ENCODE data around the gene LVRN. TPM values are rescaled to one million over a fixed set of nuclear protein-coding genes. Genes with fewer than 3 reads are reported as not detected.

LVRN gene
- polyA plus RNA-seq, 3 donors from 2014 or later, result not detected

GRCh38 chr5:115941051-115941675 lies 21.1 kb upstream of the LVRN start:
- DNase-seq, result no peak
- Mint-ChIP-seq H3K36me3 (no peaks in the 10 kb centered on the region), H3K4me1 (no peaks in the 10 kb centered on the region), H3K27me3 (ENCODE audit: low read depth in 3 of 3) (peaks cover 0 to 6% (median 2%) of the 10 kb centered on the region in 3 donors), H3K9me3 (peaks cover 0 to 7% (median 0%) of the 10 kb centered on the region in 6 donors), H3K4me3 (no peak overlapping the region), H3K27ac (no peak overlapping the region)

- no peak overlapping the region for H3K4me3 Mint-ChIP-seq
These were observed 17.8 kb upstream of the LVRN start for GRCh38 chr5:115944501-115944900.

GRCh38 chr5:115946655-115947054 lies 15.6 kb upstream of the LVRN start:
- no peak overlapping the region for H3K27ac Mint-ChIP-seq
- peaks cover 2 to 5% (median 4%) of the 10 kb centered on the region in 3 donors for H3K27me3 Mint-ChIP-seq (ENCODE audit: low read depth in 3 of 3)
- no peaks in the 10 kb centered on the region for H3K4me1 Mint-ChIP-seq

More at GRCh38 chr5:115944501-115944900, 17.8 kb upstream of the LVRN start:
- H3K27ac Mint-ChIP-seq, result no peak overlapping the region
- H3K36me3 Mint-ChIP-seq, result no peaks in the 10 kb centered on the region
- H3K4me1 Mint-ChIP-seq, result no peaks in the 10 kb centered on the region
- H3K9me3 Mint-ChIP-seq, result peaks cover 0 to 7% (median 0%) of the 10 kb centered on the region in 6 donors
- H3K27me3 Mint-ChIP-seq (ENCODE audit: low read depth in 3 of 3), result peaks cover 2 to 6% (median 5%) of the 10 kb centered on the region in 3 donors
- no peak for DNase-seq

GRCh38 chr5:115947260-115947659 lies 15.0 kb upstream of the LVRN start:
- Mint-ChIP-seq H3K27me3 (ENCODE audit: low read depth in 3 of 3) (peaks cover 2 to 5% (median 4%) of the 10 kb centered on the region in 3 donors), H3K27ac (no peak overlapping the region), H3K4me1 (no peaks in the 10 kb centered on the region), H3K9me3 (peaks cover 0 to 2% (median 0%) of the 10 kb centered on the region in 6 donors), H3K36me3 (no peaks in the 10 kb centered on the region), H3K4me3 (no peak overlapping the region)
- DNase-seq, result no peak

More at GRCh38 chr5:115946655-115947054, 15.6 kb upstream of the LVRN start:
- Mint-ChIP-seq H3K4me3 (no peak overlapping the region), H3K9me3 (peaks cover 0 to 2% (median 0%) of the 10 kb centered on the region in 6 donors), H3K36me3 (no peaks in the 10 kb centered on the region)
- DNase-seq, result no peak

- no peaks in the 10 kb centered on the region for H3K36me3 Mint-ChIP-seq
- H3K9me3 Mint-ChIP-seq, result peaks cover 0 to 2% (median 0%) of the 10 kb centered on the region in 6 donors
- peaks cover 2 to 5% (median 4%) of the 10 kb centered on the region in 3 donors for H3K27me3 Mint-ChIP-seq (ENCODE audit: low read depth in 3 of 3)
- H3K4me1 Mint-ChIP-seq, result no peaks in the 10 kb centered on the region
- no peak overlapping the region for H3K27ac Mint-ChIP-seq
- H3K4me3 Mint-ChIP-seq, result no peak overlapping the region
- DNase-seq, result no peak
These were observed 14.2 kb upstream of the LVRN start for GRCh38 chr5:115948091-115948534.

GRCh38 chr5:115949096-115949495 lies 13.2 kb upstream of the LVRN start:
- Mint-ChIP-seq H3K27me3 (ENCODE audit: low read depth in 3 of 3) (peaks cover 4 to 5% (median 5%) of the 10 kb centered on the region in 3 donors), H3K36me3 (no peaks in the 10 kb centered on the region), H3K4me1 (no peaks in the 10 kb centered on the region), H3K9me3 (peaks cover 0 to 2% (median 0%) of the 10 kb centered on the region in 6 donors), H3K4me3 (no peak overlapping the region), H3K27ac (no peak overlapping the region)
- no peak for DNase-seq

GRCh38 chr5:115952588-115952987 lies 9.7 kb upstream of the LVRN start:
- Mint-ChIP-seq H3K4me1 (no peaks in the 10 kb centered on the region), H3K4me3 (no peak overlapping the region), H3K27me3 (ENCODE audit: low read depth in 3 of 3) (peaks cover 0 to 3% (median 3%) of the 10 kb centered on the region in 3 donors), H3K27ac (no peak overlapping the region), H3K36me3 (no peaks in the 10 kb centered on the region), H3K9me3 (peaks cover 0 to 3% (median 0%) of the 10 kb centered on the region in 6 donors)
- no peak for DNase-seq

- Mint-ChIP-seq H3K27me3 (ENCODE audit: low read depth in 3 of 3) (peaks cover 0 to 6% (median 3%) of the 10 kb centered on the region in 3 donors), H3K4me1 (no peaks in the 10 kb centered on the region), H3K4me3 (no peak overlapping the region), H3K36me3 (no peaks in the 10 kb centered on the region), H3K9me3 (peaks cover 0 to 3% (median 0%) of the 10 kb centered on the region in 6 donors), H3K27ac (no peak overlapping the region)
- no peak for DNase-seq
These were observed 8.1 kb upstream of the LVRN start for GRCh38 chr5:115954144-115954543.

- Mint-ChIP-seq H3K27me3 (ENCODE audit: low read depth in 3 of 3) (peaks cover 6 to 11% (median 6%) of the 10 kb centered on the region in 3 donors), H3K4me3 (no peak overlapping the region), H3K36me3 (no peaks in the 10 kb centered on the region), H3K9me3 (peaks cover 0 to 5% (median 0%) of the 10 kb centered on the region in 6 donors), H3K27ac (no peak overlapping the region), H3K4me1 (no peaks in the 10 kb centered on the region)
- no peak for DNase-seq
These were observed 5.3 kb upstream of the LVRN start for GRCh38 chr5:115956957-115957356.

GRCh38 chr5:115961381-115962238 lies 665 bp upstream of the LVRN start:
- Mint-ChIP-seq H3K36me3 (peaks cover 0 to 3% (median 0%) of the 10 kb centered on the region in 3 donors), H3K27ac (no peak overlapping the region), H3K27me3 (ENCODE audit: low read depth in 3 of 3) (peaks cover 11 to 32% (median 18%) of the 10 kb centered on the region in 3 donors), H3K4me1 (peaks cover 0 to 6% of the 10 kb centered on the region in 2 donors), H3K9me3 (peaks cover 0 to 5% (median 0%) of the 10 kb centered on the region in 6 donors), H3K4me3 (no peak overlapping the region)
- DNase-seq, result no peak

GRCh38 chr5:115962565-115963402 lies 509 bp downstream of the LVRN start:
- no peak overlapping the region for H3K27ac Mint-ChIP-seq
- peaks cover 0 to 6% of the 10 kb centered on the region in 2 donors for H3K4me1 Mint-ChIP-seq
- peaks cover 0 to 3% (median 0%) of the 10 kb centered on the region in 3 donors for H3K36me3 Mint-ChIP-seq
- peak in 1 of 3 donors; percentile 2 for DNase-seq
- no peak overlapping the region for H3K4me3 Mint-ChIP-seq
- peaks cover 0 to 5% (median 0%) of the 10 kb centered on the region in 6 donors for H3K9me3 Mint-ChIP-seq
- peaks cover 11 to 32% (median 18%) of the 10 kb centered on the region in 3 donors for H3K27me3 Mint-ChIP-seq (ENCODE audit: low read depth in 3 of 3)

GRCh38 chr5:115963566-115963965 lies 1.3 kb downstream of the LVRN start:
- Mint-ChIP-seq H3K27me3 (ENCODE audit: low read depth in 3 of 3) (peaks cover 13 to 30% (median 18%) of the 10 kb centered on the region in 3 donors), H3K27ac (no peak overlapping the region), H3K4me3 (no peak overlapping the region), H3K36me3 (peaks cover 0 to 3% (median 0%) of the 10 kb centered on the region in 3 donors), H3K4me1 (peaks cover 0 to 6% of the 10 kb centered on the region in 2 donors), H3K9me3 (peaks cover 0 to 5% (median 0%) of the 10 kb centered on the region in 6 donors)
- DNase-seq, result no peak

GRCh38 chr5:115968770-115969169 lies 6.5 kb downstream of the LVRN start:
- H3K4me3 Mint-ChIP-seq, result no peak overlapping the region
- peaks cover 3 to 17% (median 7%) of the 10 kb centered on the region in 3 donors for H3K27me3 Mint-ChIP-seq (ENCODE audit: low read depth in 3 of 3)
- no peak overlapping the region for H3K27ac Mint-ChIP-seq
- H3K4me1 Mint-ChIP-seq, result peaks cover 0 to 3% of the 10 kb centered on the region in 2 donors
- H3K36me3 Mint-ChIP-seq, result peaks cover 0 to 1% (median 0%) of the 10 kb centered on the region in 3 donors
- no peak for DNase-seq
- H3K9me3 Mint-ChIP-seq, result peaks cover 0 to 3% (median 0%) of the 10 kb centered on the region in 6 donors

Data from immature natural killer cell (primary cell).